ENCODE measurements around the gene VPS37C.
"Not testable (repeated sequence)": the region's sequence is repeated elsewhere in the genome, so short reads cannot be mapped to it uniquely, and the experiment has no call there.

The VPS37C gene

GRCh38 chr11:61161190-61162091 is at the start of gene VPS37C:
Gene VPS37C, minus strand, starts transcription at chr11:61161426. Its CDS starts 22,597 bp downstream, at chr11:61138829.
- peak; percentile 90 to 93 for DNase-seq (ENCODE audit: low read depth in 2 of 2)

GRCh38 chr11:61210629-61211028 is 49.4 kb upstream of the VPS37C start:
- not testable (repeated sequence) for DNase-seq (ENCODE audit: low read depth in 2 of 2)

- not testable (repeated sequence) for DNase-seq (ENCODE audit: low read depth in 2 of 2)
Measured at GRCh38 chr11:61207636-61208310, 46.5 kb upstream of the VPS37C start.

GRCh38 chr11:61204502-61205059 is 43.4 kb upstream of the VPS37C start:
- DNase-seq (ENCODE audit: low read depth in 2 of 2) = not testable (repeated sequence)

- not testable (repeated sequence) for DNase-seq (ENCODE audit: low read depth in 2 of 2)
Measured at GRCh38 chr11:61203873-61204272, 42.6 kb upstream of the VPS37C start.

- DNase-seq (ENCODE audit: low read depth in 2 of 2) = not testable (repeated sequence)
Measured at GRCh38 chr11:61202950-61203746, 41.9 kb upstream of the VPS37C start, which contains the start of gene PGA3. Gene PGA3, plus strand, starts transcription at chr11:61203515. Its CDS starts 50 bp downstream, at chr11:61203565.

- no peak for DNase-seq (ENCODE audit: low read depth in 2 of 2)
Measured at GRCh38 chr11:61201476-61201875, 40.2 kb upstream of the VPS37C start.

GRCh38 chr11:61198948-61199523 is 37.8 kb upstream of the VPS37C start:
- no peak for DNase-seq (ENCODE audit: low read depth in 2 of 2)

- DNase-seq (ENCODE audit: low read depth in 2 of 2) = no peak
Measured at GRCh38 chr11:61198361-61198760, 37.1 kb upstream of the VPS37C start.

GRCh38 chr11:61195719-61196118 is 34.5 kb upstream of the VPS37C start:
- DNase-seq (ENCODE audit: low read depth in 2 of 2) = no peak

GRCh38 chr11:61194981-61195695 is 33.9 kb upstream of the VPS37C start:
- DNase-seq (ENCODE audit: low read depth in 2 of 2) = no peak

GRCh38 chr11:61194169-61194671 is 33.0 kb upstream of the VPS37C start:
- no peak for DNase-seq (ENCODE audit: low read depth in 2 of 2)

GRCh38 chr11:61193596-61193995 is 32.4 kb upstream of the VPS37C start:
- no peak for DNase-seq (ENCODE audit: low read depth in 2 of 2)

GRCh38 chr11:61189933-61190332 is 28.7 kb upstream of the VPS37C start:
- DNase-seq (ENCODE audit: low read depth in 2 of 2) = no peak

- peak; percentile 75 to 81 for DNase-seq (ENCODE audit: low read depth in 2 of 2)
Measured at GRCh38 chr11:61187505-61188130, 26.4 kb upstream of the VPS37C start.

- no peak for DNase-seq (ENCODE audit: low read depth in 2 of 2)
Measured at GRCh38 chr11:61186504-61186903, 25.3 kb upstream of the VPS37C start.

- DNase-seq (ENCODE audit: low read depth in 2 of 2) = no peak
Measured at GRCh38 chr11:61183645-61184044, 22.4 kb upstream of the VPS37C start.

- no peak for DNase-seq (ENCODE audit: low read depth in 2 of 2)
Measured at GRCh38 chr11:61181489-61181888, 20.3 kb upstream of the VPS37C start.

GRCh38 chr11:61180205-61180604 is 19.0 kb upstream of the VPS37C start:
- DNase-seq (ENCODE audit: low read depth in 2 of 2) = not testable (repeated sequence)

- DNase-seq (ENCODE audit: low read depth in 2 of 2) = no peak
Measured at GRCh38 chr11:61176446-61176845, 15.2 kb upstream of the VPS37C start.
